ENCODE data around the gene ARG1. TPM values are rescaled to one million over a fixed set of nuclear protein-coding genes. Genes with fewer than 3 reads are reported as not detected.

Gene ARG1
- total and polyA plus RNA-seq, 2 of the 8 experiments (the other 6 are each of a cell fraction or from before 2014, with no cell fraction given) = not detected

DNA sequence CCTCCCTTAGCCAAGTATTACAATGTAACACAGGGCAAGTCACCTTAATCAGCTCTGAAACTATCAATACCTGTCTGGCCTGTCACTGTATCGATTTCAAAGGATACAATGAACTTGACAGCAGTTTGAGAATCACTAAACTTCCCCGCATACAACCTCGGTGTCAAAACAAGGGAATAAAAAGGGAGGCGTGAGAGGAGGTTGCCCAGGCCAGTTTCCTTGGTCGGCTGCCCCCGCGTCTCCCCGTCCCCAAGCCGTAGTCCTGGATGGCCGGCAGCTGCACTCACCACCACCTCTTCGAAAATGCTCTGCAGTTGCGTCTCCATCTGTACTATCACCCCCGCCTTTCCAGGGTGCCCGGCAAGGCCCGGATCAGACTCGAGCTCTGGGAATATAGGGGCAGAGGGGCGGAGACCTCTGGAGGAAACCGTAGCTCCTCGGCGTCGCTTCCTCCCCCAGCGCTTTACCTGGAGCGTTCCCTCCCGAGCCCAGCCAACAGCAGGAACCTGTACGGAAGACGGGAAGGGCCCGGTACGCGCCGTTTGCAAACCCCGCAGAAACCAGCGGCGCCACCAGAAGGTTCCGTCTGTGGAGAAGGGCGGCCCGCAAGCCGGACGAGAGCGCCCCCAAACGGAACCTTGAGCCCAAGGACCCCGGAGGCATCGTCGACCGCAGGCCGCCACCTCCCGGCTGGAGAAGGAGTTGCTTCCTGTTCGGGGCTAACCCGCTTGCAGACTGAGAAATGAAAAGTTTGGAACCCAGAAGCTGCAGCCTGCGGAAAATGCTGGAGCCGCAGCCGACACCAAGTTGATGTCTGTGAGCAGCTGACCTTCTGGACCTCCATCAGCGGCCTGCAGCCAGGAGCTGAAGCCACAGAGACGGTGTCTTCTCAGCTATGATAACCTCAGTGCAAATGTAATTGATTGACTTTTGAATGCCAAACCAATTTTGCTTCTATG, 55.0 kb downstream of the ARG1 start, which contains the start of gene MED23 (continued):
- peak; percentile 95 for TF ChIP-seq SP4 (IDR thresholded peaks at IDR 0.05; ENCODE audit: low read length)
- peak; percentile 19 for TF ChIP-seq JUN (IDR thresholded peaks at IDR 0.05; ENCODE audit: low read depth, low read length)
- 0 out of 2 replicates have a peak, but pooled peaks have one; percentile 33 for TF ChIP-seq POU5F1 (IDR thresholded peaks at IDR 0.05; ENCODE audit: low read depth, low read length)
- no peak for TF ChIP-seq SP2 (IDR thresholded peaks at IDR 0.05; ENCODE audit: low read length)
- TF ChIP-seq TBP (IDR thresholded peaks at IDR 0.05; ENCODE audit: low read depth, low read length) = peak; percentile 91
- TF ChIP-seq GTF2F1 (IDR thresholded peaks at IDR 0.05; ENCODE audit: borderline replicate concordance, low read depth, low read length) = peak; percentile 70; the same call in 1 of the 2 replicates
- peak; percentile 78 for TF ChIP-seq CHD2 (IDR thresholded peaks at IDR 0.05; ENCODE audit: low read length)
- peak; percentile 73; the same call in 1 of the 2 replicates for TF ChIP-seq SP1 (IDR thresholded peaks at IDR 0.05; ENCODE audit: low read depth, low read length)
- 0 out of 2 replicates have a peak, but pooled peaks have one; percentile 80 for TF ChIP-seq RXRA (IDR thresholded peaks at IDR 0.05; ENCODE audit: insufficient read depth, low read depth, low read length)
- TF ChIP-seq, protein P1, sequence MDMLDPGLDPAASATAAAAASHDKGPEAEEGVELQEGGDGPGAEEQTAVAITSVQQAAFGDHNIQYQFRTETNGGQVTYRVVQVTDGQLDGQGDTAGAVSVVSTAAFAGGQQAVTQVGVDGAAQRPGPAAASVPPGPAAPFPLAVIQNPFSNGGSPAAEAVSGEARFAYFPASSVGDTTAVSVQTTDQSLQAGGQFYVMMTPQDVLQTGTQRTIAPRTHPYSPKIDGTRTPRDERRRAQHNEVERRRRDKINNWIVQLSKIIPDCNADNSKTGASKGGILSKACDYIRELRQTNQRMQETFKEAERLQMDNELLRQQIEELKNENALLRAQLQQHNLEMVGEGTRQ (IDR thresholded peaks at IDR 0.05; ENCODE audit: low read length) = no peak
- peak; percentile 59; the same call in 1 of the 2 replicates for TF ChIP-seq SIX5 (IDR thresholded peaks at IDR 0.05; ENCODE audit: low read depth, low read length)
- TF ChIP-seq BCL11A (IDR thresholded peaks at IDR 0.05; ENCODE audit: low read depth in 2 of 2, low read length in 2 of 2) = no peak
- TF ChIP-seq EP300 (IDR thresholded peaks at IDR 0.05; ENCODE audit: borderline replicate concordance in 1 of 2, low read depth in 2 of 2, low read length in 2 of 2) = peak; percentile 44 to 87
- TF ChIP-seq NRF1 (IDR thresholded peaks at IDR 0.05; ENCODE audit: low read depth, low read length) = no peak
- TF ChIP-seq KDM4A (IDR thresholded peaks at IDR 0.05; ENCODE audit: low read depth, low read length, severe bottlenecking) = peak; percentile 26
- no peak for TF ChIP-seq HDAC2 (IDR thresholded peaks at IDR 0.05; ENCODE audit: borderline replicate concordance in 1 of 2, low read depth in 2 of 2, low read length in 2 of 2)
- peak; percentile 100 for TF ChIP-seq GABPA (IDR thresholded peaks at IDR 0.05; ENCODE audit: borderline replicate concordance, insufficient read depth, low read length)
- TF ChIP-seq TAF7 (optimal IDR thresholded peaks at IDR 0.05; ENCODE audit: borderline replicate concordance, low read depth, low read length) = peak; percentile 94
- TF ChIP-seq, protein P2, sequence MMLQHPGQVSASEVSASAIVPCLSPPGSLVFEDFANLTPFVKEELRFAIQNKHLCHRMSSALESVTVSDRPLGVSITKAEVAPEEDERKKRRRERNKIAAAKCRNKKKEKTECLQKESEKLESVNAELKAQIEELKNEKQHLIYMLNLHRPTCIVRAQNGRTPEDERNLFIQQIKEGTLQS (IDR thresholded peaks at IDR 0.05; ENCODE audit: insufficient read depth, low read depth, low read length) = peak; percentile 77; the same call in 1 of the 2 replicates
- no peak for TF ChIP-seq EZH2 (IDR thresholded peaks at IDR 0.05; ENCODE audit: low read depth, low read length, severe bottlenecking)
- peak; percentile 71 for TF ChIP-seq PHF8 (conservative IDR thresholded peaks at IDR 0.05; ENCODE audit: low read depth, low read length)

Data from H1 (cell line).